HCT116 (cell line): Measurements from ENCODE around the gene SLC43A3. TPM values are rescaled to one million over a fixed set of nuclear protein-coding genes. Genes with fewer than 3 reads are reported as not detected.

Experiments used
- ATAC-seq: fragments of 200-7000 bp; cut with Tn5 transposase; 2 replicates; pipeline ENCODE4 v1.9.1; 2020; ENCODE audit warnings: mild to moderate bottlenecking, moderate library complexity
- BruUV-seq: library from RNA; stranded (reverse); fragments of 400-500 nt; replicated peaks from 2 replicates; lab custom pipeline; 2021; lab: Mats Ljungman, UMichigan
- CTCF ChIA-PET: fragments of 300-600 bp; sonication (Branson Sonifier 250); formaldehyde crosslinking; loops from one replicate; lab custom pipeline; 2021; ENCODE audit warnings: antibody characterized with exemption; lab: Charles Lee
- POLR2A ChIA-PET: fragments of 300-600, 350-600 bp; sonication (Branson Sonifier 250); formaldehyde crosslinking; loops from one replicate; lab custom pipeline; 2021; ENCODE audit warnings: antibody characterized with exemption; lab: Charles Lee
- RAD21 ChIA-PET, 2 experiments: fragments of 300-600 bp; sonication (Branson Sonifier 250); formaldehyde crosslinking; loops; one replicate each; lab custom pipeline; 2023; ENCODE audit warnings: low total read pairs in 2 of 2; ENCODE audit not compliant: uncharacterized antibody in 2 of 2, unreplicated experiment in 2 of 2, low non-redundant PET in 1 of 2; lab: Charles Lee
- DNase-seq: peaks from one replicate; pipeline ENCODE4 v3.0.0-alpha.2; 2010; ENCODE audit warnings: low read depth, low spot score
- H2AFZ ChIP-seq: fragments of 200-600 bp; shearing (Covaris generic), sonication (generic); 2 replicates; pipeline ENCODE4 v1.6.1; 2017; ENCODE audit warnings: low read depth, mixed run types, mixed read lengths, antibody characterized with exemption, low read length; ENCODE audit not compliant: poor library complexity, severe bottlenecking
- H3K27ac ChIP-seq: 2 replicates; pipeline ENCODE4 v1.5.1; 2012; ENCODE audit warnings: low read depth, low read length
- H3K27me3 ChIP-seq: fragments of 200-600 bp; sonication (generic); 2 replicates; pipeline ENCODE4 v1.6.1; 2016; ENCODE audit warnings: mixed run types, low read length, mixed read lengths; ENCODE audit not compliant: insufficient read depth
- H3K36me3 ChIP-seq, 2 experiments: fragments of 200-500 bp in 1 of 2; fragments of 200-600 bp in 1 of 2; sonication (Bioruptor generic) in 1 of 2; sonication (generic) in 1 of 2; 2 replicates each; pipeline versions ENCODE4 v1.5.1 to v1.6.1; 2014 to 2016; ENCODE audit warnings: low read length in 2 of 2, inconsistent platforms in 1 of 2, mixed read lengths in 1 of 2, mixed run types in 1 of 2; ENCODE audit not compliant: insufficient read depth in 2 of 2, control insufficient read depth in 1 of 2
- H3K4me1 ChIP-seq, 2 experiments: fragments of 200-600 bp in 1 of 2; sonication (generic) in 1 of 2; 2 replicates each; pipeline versions ENCODE4 v1.5.1 to v1.6.1; 2012 to 2017; ENCODE audit warnings: low read length in 2 of 2, inconsistent platforms in 1 of 2, mild to moderate bottlenecking in 1 of 2, mixed read lengths in 1 of 2, mixed run types in 1 of 2, moderate library complexity in 1 of 2; ENCODE audit not compliant: insufficient read depth in 2 of 2, control insufficient read depth in 1 of 2
- H3K4me2 ChIP-seq: fragments of 200-600 bp; sonication (generic); 2 replicates; pipeline ENCODE4 v1.6.1; 2017; ENCODE audit warnings: mixed run types, low read length, mixed read lengths
- H3K4me3 ChIP-seq, 2 experiments: fragments of 200-600 bp in 1 of 2; sonication (generic) in 1 of 2; replicated peaks in 1 of 2; 2 replicates each; pipeline ENCODE4 v1.5.1; 2011 to 2016; ENCODE audit warnings: low read length in 2 of 2, control low read depth in 1 of 2, low read depth in 1 of 2, mild to moderate bottlenecking in 1 of 2, mixed read lengths in 1 of 2, mixed run types in 1 of 2
- H3K79me2 ChIP-seq: fragments of 200-600 bp; sonication (generic); 2 replicates; pipeline ENCODE4 v1.6.1; 2017; ENCODE audit warnings: mild to moderate bottlenecking, mixed run types, low read length, moderate library complexity, mixed read lengths; ENCODE audit not compliant: insufficient read depth
- H3K9ac ChIP-seq: fragments of 200-600 bp; sonication (generic); 2 replicates; pipeline ENCODE4 v1.6.1; 2016; ENCODE audit warnings: low read length, mixed read lengths
- H3K9me2 ChIP-seq: fragments of 200-600 bp; sonication (generic), shearing (Covaris generic); 2 replicates; pipeline ENCODE4 v1.6.1; 2017; ENCODE audit warnings: mixed run types, mild to moderate bottlenecking, moderate library complexity; ENCODE audit not compliant: insufficient read depth
- H3K9me3 ChIP-seq, 2 experiments: fragments of 200-500 bp in 1 of 2; fragments of 200-600 bp in 1 of 2; sonication (Bioruptor generic) in 1 of 2; sonication (generic) in 1 of 2; 2 replicates each; pipeline ENCODE4 v1.6.1; 2014 to 2017; ENCODE audit warnings: low read length in 2 of 2, mixed read lengths in 2 of 2, inconsistent platforms in 1 of 2, low read depth in 1 of 2, mild to moderate bottlenecking in 1 of 2, mixed run types in 1 of 2, moderate library complexity in 1 of 2; ENCODE audit not compliant: control insufficient read depth in 1 of 2, insufficient read depth in 1 of 2
- H4K20me1 ChIP-seq: fragments of 200-600 bp; sonication (generic), shearing (Covaris generic); 2 replicates; pipeline ENCODE4 v1.6.1; 2017; ENCODE audit warnings: mixed run types, mild to moderate bottlenecking, moderate library complexity; ENCODE audit not compliant: insufficient read depth
- CBX3 ChIP-seq: IDR thresholded peaks from 2 replicates; pipeline ENCODE4 v1.6.1; 2012; ENCODE audit warnings: low read depth
- ELF1 ChIP-seq: IDR thresholded peaks from 2 replicates; pipeline ENCODE4 v1.6.1; 2012; ENCODE audit warnings: low read depth, borderline replicate concordance
- EZH2 ChIP-seq: fragments of 200-600 bp; sonication (generic); IDR thresholded peaks from 2 replicates; pipeline ENCODE4 v1.6.1; 2017; ENCODE audit warnings: antibody characterized with exemption, mixed run types
- JUND ChIP-seq: IDR thresholded peaks from 2 replicates; pipeline ENCODE4 v1.6.1; 2012
- MAX ChIP-seq: IDR thresholded peaks from 2 replicates; pipeline ENCODE4 v1.6.1; 2012
- POLR2A ChIP-seq: IDR thresholded peaks from 2 replicates; pipeline ENCODE4 v1.7.0; 2011; ENCODE audit warnings: borderline replicate concordance; ENCODE audit not compliant: insufficient read depth, insufficient read length; ENCODE audit errors: extremely low read depth
- REST ChIP-seq: IDR thresholded peaks from 2 replicates; pipeline ENCODE4 v1.6.1; 2012; ENCODE audit warnings: low read depth
- SIN3A ChIP-seq: IDR thresholded peaks from 2 replicates; pipeline ENCODE4 v1.6.1; 2012; ENCODE audit warnings: low read depth
- SRF ChIP-seq: IDR thresholded peaks from 2 replicates; pipeline ENCODE4 v1.6.1; 2012; ENCODE audit warnings: low read depth
- ZFX ChIP-seq: fragments of 450-650 bp; IDR thresholded peaks from 2 replicates; pipeline ENCODE4 v1.6.1; 2017
- ZNF274 ChIP-seq: fragments of 200-500 bp; sonication (Bioruptor generic); IDR thresholded peaks from 2 replicates; pipeline ENCODE4 v1.6.1; 2014; ENCODE audit warnings: mild to moderate bottlenecking, low read depth, low read length, inconsistent platforms
- intact Hi-C: fragments of 100-400 bp; cut with micrococcal nuclease; formaldehyde crosslinking; loops from 2 replicates; pipeline ENCODE4 v1.10.0; 2022
- total RNA-seq: library from RNA; stranded (reverse); gene quantifications from one replicate; pipeline ENCODE4 v1.2.1, GENCODE V29; 2021; ENCODE audit not compliant: unreplicated experiment

The SLC43A3 gene
- total RNA-seq, 1 experiment from 2014 or later: 36.9 TPM

GRCh38 chr11:57463671-57464538 is 37.0 kb upstream of the SLC43A3 start (continued):
- TF ChIP-seq SIN3A: no peak
- no peak for TF ChIP-seq ZNF274
- no peak for TF ChIP-seq EZH2
- no peak for TF ChIP-seq POLR2A
- no peak for TF ChIP-seq REST
- no peak for TF ChIP-seq CBX3

GRCh38 chr11:57462597-57462996 is 35.7 kb upstream of the SLC43A3 start:
- Histone ChIP-seq H3K9me3 (no peaks in the 10 kb centered on the region), H3K4me2 (no peak overlapping the region), H3K36me3 (no peaks in the 10 kb centered on the region), H3K9me2 (no peaks in the 10 kb centered on the region), H2AFZ (no peak overlapping the region), H3K27me3 (no peaks in the 10 kb centered on the region), H3K9ac (no peak overlapping the region), H3K4me1 (peaks cover 14 to 36% of the 10 kb centered on the region in 2 experiments; a peak in 3 of 4 replicates), H4K20me1 (no peaks in the 10 kb centered on the region), H3K4me3 (no peak overlapping the region), H3K27ac (no peak overlapping the region), H3K79me2 (no peaks in the 10 kb centered on the region)
- ChIA-PET RAD21 (no interaction called here), CTCF (interaction anchor here (1.1 kb wide), 1 partner anchor 17 kb away, joined by 3 read pairs; no protein-coding TSS in a partner anchor), POLR2A (no interaction called here)
- ATAC-seq (no peak), DNase-seq (no peak)
- TF ChIP-seq MAX: no peak
- no peak for TF ChIP-seq ELF1
- no peak for TF ChIP-seq JUND
- TF ChIP-seq SIN3A: no peak
- TF ChIP-seq POLR2A: no peak
- TF ChIP-seq ZFX: no peak
- TF ChIP-seq EZH2: no peak
- TF ChIP-seq SRF: no peak
- BruUV-seq: no TSS peak
- intact Hi-C loops: no loop called here
